Measurements from ENCODE around the gene C12orf42. TPM values are rescaled to one million over a fixed set of nuclear protein-coding genes. Genes with fewer than 3 reads are reported as not detected.

Gene C12orf42
- total and polyA plus RNA-seq, 10 of the 15 experiments (the other 5 are each of a cell fraction or from before 2014, with no cell fraction given) = 1.4 to 7.0 (median 2.4) TPM

DNA sequence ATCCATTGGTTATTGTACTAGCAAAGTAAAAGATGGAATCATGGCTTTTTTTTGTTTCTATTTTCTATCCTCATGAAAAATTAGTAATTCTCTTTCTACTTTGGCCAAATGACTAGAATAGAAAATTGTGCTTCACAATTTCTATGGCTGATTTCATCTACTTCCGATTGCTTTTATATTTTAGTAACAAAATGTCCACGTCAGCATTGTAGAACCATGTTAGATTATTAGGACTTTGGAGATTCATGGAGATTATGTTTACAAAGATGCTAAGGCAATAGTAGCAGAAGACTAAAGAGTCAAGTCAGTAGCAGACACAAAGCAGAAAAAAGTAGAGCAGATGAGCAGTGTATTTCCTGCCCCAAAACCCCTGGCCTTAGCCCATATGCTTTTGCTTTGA lies 113.6 kb downstream of the C12orf42 start:
- TF ChIP-seq, protein P1, sequence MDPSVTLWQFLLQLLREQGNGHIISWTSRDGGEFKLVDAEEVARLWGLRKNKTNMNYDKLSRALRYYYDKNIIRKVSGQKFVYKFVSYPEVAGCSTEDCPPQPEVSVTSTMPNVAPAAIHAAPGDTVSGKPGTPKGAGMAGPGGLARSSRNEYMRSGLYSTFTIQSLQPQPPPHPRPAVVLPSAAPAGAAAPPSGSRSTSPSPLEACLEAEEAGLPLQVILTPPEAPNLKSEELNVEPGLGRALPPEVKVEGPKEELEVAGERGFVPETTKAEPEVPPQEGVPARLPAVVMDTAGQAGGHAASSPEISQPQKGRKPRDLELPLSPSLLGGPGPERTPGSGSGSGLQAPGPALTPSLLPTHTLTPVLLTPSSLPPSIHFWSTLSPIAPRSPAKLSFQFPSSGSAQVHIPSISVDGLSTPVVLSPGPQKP (IDR thresholded peaks at IDR 0.05; ENCODE audit: low read depth, low read length) = no peak
- TF ChIP-seq CREM (IDR thresholded peaks at IDR 0.05; ENCODE audit: low read depth) = no peak
- TF ChIP-seq NR2C2 (IDR thresholded peaks at IDR 0.05; ENCODE audit: borderline replicate concordance, control insufficient read depth, insufficient read length, low read depth) = no peak
- TF ChIP-seq BACH1 (IDR thresholded peaks at IDR 0.05; ENCODE audit: borderline replicate concordance) = no peak
- TF ChIP-seq, protein P2, sequence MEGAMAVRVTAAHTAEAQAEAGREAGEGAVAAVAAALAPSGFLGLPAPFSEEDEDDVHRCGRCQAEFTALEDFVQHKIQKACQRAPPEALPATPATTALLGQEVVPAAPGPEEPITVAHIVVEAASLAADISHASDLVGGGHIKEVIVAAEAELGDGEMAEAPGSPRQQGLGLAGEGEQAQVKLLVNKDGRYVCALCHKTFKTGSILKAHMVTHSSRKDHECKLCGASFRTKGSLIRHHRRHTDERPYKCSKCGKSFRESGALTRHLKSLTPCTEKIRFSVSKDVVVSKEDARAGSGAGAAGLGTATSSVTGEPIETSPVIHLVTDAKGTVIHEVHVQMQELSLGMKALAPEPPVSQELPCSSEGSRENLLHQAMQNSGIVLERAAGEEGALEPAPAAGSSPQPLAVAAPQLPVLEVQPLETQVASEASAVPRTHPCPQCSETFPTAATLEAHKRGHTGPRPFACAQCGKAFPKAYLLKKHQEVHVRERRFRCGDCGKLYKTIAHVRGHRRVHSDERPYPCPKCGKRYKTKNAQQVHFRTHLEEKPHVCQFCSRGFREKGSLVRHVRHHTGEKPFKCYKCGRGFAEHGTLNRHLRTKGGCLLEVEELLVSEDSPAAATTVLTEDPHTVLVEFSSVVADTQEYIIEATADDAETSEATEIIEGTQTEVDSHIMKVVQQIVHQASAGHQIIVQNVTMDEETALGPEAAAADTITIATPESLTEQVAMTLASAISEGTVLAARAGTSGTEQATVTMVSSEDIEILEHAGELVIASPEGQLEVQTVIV (IDR thresholded peaks at IDR 0.05; ENCODE audit: borderline replicate concordance, partially characterized antibody) = no peak
- TF ChIP-seq, protein P3, sequence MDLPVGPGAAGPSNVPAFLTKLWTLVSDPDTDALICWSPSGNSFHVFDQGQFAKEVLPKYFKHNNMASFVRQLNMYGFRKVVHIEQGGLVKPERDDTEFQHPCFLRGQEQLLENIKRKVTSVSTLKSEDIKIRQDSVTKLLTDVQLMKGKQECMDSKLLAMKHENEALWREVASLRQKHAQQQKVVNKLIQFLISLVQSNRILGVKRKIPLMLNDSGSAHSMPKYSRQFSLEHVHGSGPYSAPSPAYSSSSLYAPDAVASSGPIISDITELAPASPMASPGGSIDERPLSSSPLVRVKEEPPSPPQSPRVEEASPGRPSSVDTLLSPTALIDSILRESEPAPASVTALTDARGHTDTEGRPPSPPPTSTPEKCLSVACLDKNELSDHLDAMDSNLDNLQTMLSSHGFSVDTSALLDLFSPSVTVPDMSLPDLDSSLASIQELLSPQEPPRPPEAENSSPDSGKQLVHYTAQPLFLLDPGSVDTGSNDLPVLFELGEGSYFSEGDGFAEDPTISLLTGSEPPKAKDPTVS (IDR thresholded peaks at IDR 0.05; ENCODE audit: low read depth, low read length) = no peak
- Histone ChIP-seq H3K4me3 (no peak overlapping the region), H3K4me2 (ENCODE audit: control insufficient read depth, insufficient read depth) (no peak overlapping the region), H3K36me3 (ENCODE audit: control insufficient read depth in 2 of 2, insufficient read depth in 2 of 2, low read length in 1 of 2) (no peaks in the 10 kb centered on the region), H3K27ac (ENCODE audit: control insufficient read depth, insufficient read depth) (no peak overlapping the region), H3K79me2 (ENCODE audit: control insufficient read depth, insufficient read depth, low read length) (no peaks in the 10 kb centered on the region), H4K20me1 (ENCODE audit: control insufficient read depth, insufficient read depth) (no peaks in the 10 kb centered on the region), H3K9ac (ENCODE audit: control insufficient read depth, insufficient read depth, low read length) (no peak overlapping the region), H2AFZ (ENCODE audit: control insufficient read depth, low read depth, low read length) (no peak overlapping the region), H3K9me3 (replicated peaks; ENCODE audit: control insufficient read depth, insufficient read depth, low read length) (no peaks in the 10 kb centered on the region), H3K27me3 (replicated peaks in 1 of 2; ENCODE audit: control insufficient read depth in 2 of 2, insufficient read depth in 2 of 2, low read length in 1 of 2) (no peaks in the 10 kb centered on the region), H3K4me1 (ENCODE audit: control insufficient read depth, insufficient read depth, low read length) (no peaks in the 10 kb centered on the region)
- ChIA-PET POLR2A (no interaction called here), SMC1A (ENCODE audit: uncharacterized antibody, unreplicated experiment) (interaction anchor here (0.6 to 0.9 kb wide), 2 partner anchors 18 to 125 kb away, joined by 3 read pairs; no protein-coding TSS in a partner anchor), CTCF (interaction anchor here (0.8 kb wide), 1 partner anchor 23 kb away, joined by 3 read pairs; no protein-coding TSS in a partner anchor), RAD21 (ENCODE audit: unreplicated experiment) (no interaction called here)
- FAIRE-seq = no peak
- BruUV-seq (replicated peaks) = no TSS peak
- no peak for DNase-seq (ENCODE audit: low read depth, low spot score)
- in situ Hi-C loops (cut with MboI) = no loop called here
- ATAC-seq = no peak
- intact Hi-C loops (cut with micrococcal nuclease; ENCODE audit: unreplicated experiment) = no loop called here
- 89% methylated on average over 2 of the region's 2 CpGs for WGBS (ENCODE audit: insufficient coverage, insufficient replicate concordance, low lambda C conversion rate, missing lambda C conversion rate)

All from GM12878 (cell line).